ENCODE data around the gene SEMA5A. TPM values are rescaled to one million over a fixed set of nuclear protein-coding genes. Genes with fewer than 3 reads are reported as not detected.

The SEMA5A gene
- polyA plus RNA-seq, 1 donor from 2014 or later, result 3.2 TPM

- Histone ChIP-seq H3K9ac (ENCODE audit: low read length) (no peak overlapping the region), H3K79me2 (replicated peaks; ENCODE audit: insufficient read depth, low read length) (no peaks in the 10 kb centered on the region), H3F3A (ENCODE audit: insufficient read depth, low read length, poor library complexity, severe bottlenecking) (no peaks in the 10 kb centered on the region), H3K27me3 (ENCODE audit: insufficient read depth, low read depth, low read length) (no peaks in the 10 kb centered on the region), H3K27ac (ENCODE audit: low read length) (no peak overlapping the region), H2AFZ (ENCODE audit: low read depth, low read length) (no peak overlapping the region), H3K9me2 (ENCODE audit: insufficient read depth, low read length) (no peaks in the 10 kb centered on the region), H3K4me3 (ENCODE audit: low read length) (no peak overlapping the region), H4K20me1 (ENCODE audit: insufficient read depth) (no peaks in the 10 kb centered on the region), H3K9me3 (ENCODE audit: low read length) (no peaks in the 10 kb centered on the region), H3K36me3 (ENCODE audit: insufficient read depth, low read length) (no peaks in the 10 kb centered on the region), H3K4me2 (ENCODE audit: low read length) (no peak overlapping the region)
- no peak for TF ChIP-seq TAF1 (IDR thresholded peaks at IDR 0.05; ENCODE audit: low read depth)
- TF ChIP-seq SMC3 (conservative IDR thresholded peaks at IDR 0.05; ENCODE audit: poor library complexity), result no peak
- no peak for TF ChIP-seq REST (IDR thresholded peaks at IDR 0.05; ENCODE audit: borderline replicate concordance)
- no peak for TF ChIP-seq EP300 (conservative IDR thresholded peaks at IDR 0.05; ENCODE audit: poor library complexity, severe bottlenecking)
- no peak for TF ChIP-seq RAD21 (conservative IDR thresholded peaks at IDR 0.05)
- no peak for TF ChIP-seq EZH2 (IDR thresholded peaks at IDR 0.05; ENCODE audit: borderline replicate concordance, insufficient read depth, low read length, poor library complexity, severe bottlenecking)
- no peak for TF ChIP-seq MXI1 (conservative IDR thresholded peaks at IDR 0.05; ENCODE audit: poor library complexity, severe bottlenecking)
- TF ChIP-seq CTCF (IDR thresholded peaks at IDR 0.05; ENCODE audit: poor library complexity, severe bottlenecking), result no peak
- TF ChIP-seq POLR2AphosphoS5 (IDR thresholded peaks at IDR 0.05), result no peak
Measured at GRCh38 chr5:9351546-9351945, 194.3 kb downstream of the SEMA5A start.

GRCh38 chr5:9350301-9350797, 195.5 kb downstream of the SEMA5A start:
- no peaks in the 10 kb centered on the region for H3K9me3 ChIP-seq (ENCODE audit: low read length)
- no peak overlapping the region for H3K4me3 ChIP-seq (ENCODE audit: low read length)
- no peaks in the 10 kb centered on the region for H3K9me2 ChIP-seq (ENCODE audit: insufficient read depth, low read length)
- TF ChIP-seq TAF1 (IDR thresholded peaks at IDR 0.05; ENCODE audit: low read depth), result no peak
- no peak for TF ChIP-seq MXI1 (conservative IDR thresholded peaks at IDR 0.05; ENCODE audit: poor library complexity, severe bottlenecking)
- TF ChIP-seq EZH2 (IDR thresholded peaks at IDR 0.05; ENCODE audit: borderline replicate concordance, insufficient read depth, low read length, poor library complexity, severe bottlenecking), result no peak
- TF ChIP-seq REST (IDR thresholded peaks at IDR 0.05; ENCODE audit: borderline replicate concordance), result no peak
- no peak for TF ChIP-seq POLR2AphosphoS5 (IDR thresholded peaks at IDR 0.05)
- no peak for TF ChIP-seq SMC3 (conservative IDR thresholded peaks at IDR 0.05; ENCODE audit: poor library complexity)
- TF ChIP-seq CTCF (IDR thresholded peaks at IDR 0.05; ENCODE audit: poor library complexity, severe bottlenecking), result no peak
- TF ChIP-seq RAD21 (conservative IDR thresholded peaks at IDR 0.05), result no peak
- TF ChIP-seq EP300 (conservative IDR thresholded peaks at IDR 0.05; ENCODE audit: poor library complexity, severe bottlenecking), result no peak
- no peaks in the 10 kb centered on the region for H3K27me3 ChIP-seq (ENCODE audit: insufficient read depth, low read depth, low read length)
- H3K9ac ChIP-seq (ENCODE audit: low read length), result no peak overlapping the region
- no peaks in the 10 kb centered on the region for H3K36me3 ChIP-seq (ENCODE audit: insufficient read depth, low read length)
- no peaks in the 10 kb centered on the region for H4K20me1 ChIP-seq (ENCODE audit: insufficient read depth)
- no peaks in the 10 kb centered on the region for H3K79me2 ChIP-seq (replicated peaks; ENCODE audit: insufficient read depth, low read length)
- no peak overlapping the region for H3K4me2 ChIP-seq (ENCODE audit: low read length)
- H2AFZ ChIP-seq (ENCODE audit: low read depth, low read length), result no peak overlapping the region
- no peaks in the 10 kb centered on the region for H3F3A ChIP-seq (ENCODE audit: insufficient read depth, low read length, poor library complexity, severe bottlenecking)
- H3K27ac ChIP-seq (ENCODE audit: low read length), result no peak overlapping the region
